ENCODE measurements around the gene VTA1.

VTA1 gene

DNA sequence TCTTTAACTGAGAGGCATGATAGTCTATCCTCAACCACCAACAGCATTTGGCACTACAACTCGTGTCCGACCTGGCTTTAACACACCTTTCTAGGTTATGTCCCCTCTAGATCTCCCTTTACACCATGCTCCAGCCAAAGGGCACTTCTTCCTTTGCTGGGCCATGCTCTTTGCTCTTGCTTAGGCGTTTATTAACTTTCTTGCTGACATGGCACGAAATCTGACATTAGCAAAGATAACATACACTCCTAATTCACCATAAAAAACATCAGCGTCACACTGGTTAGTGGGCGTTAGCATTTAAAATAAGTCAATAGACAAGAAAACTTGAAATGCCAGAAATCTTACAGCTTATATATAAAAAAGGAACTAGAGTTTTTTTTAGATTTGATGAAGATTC, 107.5 kb downstream of the VTA1 start:
- H3K27ac ChIP-seq, result no peak overlapping the region
- no peak for TF ChIP-seq ZFX (IDR thresholded peaks at IDR 0.05; ENCODE audit: borderline replicate concordance)
- TF ChIP-seq, protein P1, sequence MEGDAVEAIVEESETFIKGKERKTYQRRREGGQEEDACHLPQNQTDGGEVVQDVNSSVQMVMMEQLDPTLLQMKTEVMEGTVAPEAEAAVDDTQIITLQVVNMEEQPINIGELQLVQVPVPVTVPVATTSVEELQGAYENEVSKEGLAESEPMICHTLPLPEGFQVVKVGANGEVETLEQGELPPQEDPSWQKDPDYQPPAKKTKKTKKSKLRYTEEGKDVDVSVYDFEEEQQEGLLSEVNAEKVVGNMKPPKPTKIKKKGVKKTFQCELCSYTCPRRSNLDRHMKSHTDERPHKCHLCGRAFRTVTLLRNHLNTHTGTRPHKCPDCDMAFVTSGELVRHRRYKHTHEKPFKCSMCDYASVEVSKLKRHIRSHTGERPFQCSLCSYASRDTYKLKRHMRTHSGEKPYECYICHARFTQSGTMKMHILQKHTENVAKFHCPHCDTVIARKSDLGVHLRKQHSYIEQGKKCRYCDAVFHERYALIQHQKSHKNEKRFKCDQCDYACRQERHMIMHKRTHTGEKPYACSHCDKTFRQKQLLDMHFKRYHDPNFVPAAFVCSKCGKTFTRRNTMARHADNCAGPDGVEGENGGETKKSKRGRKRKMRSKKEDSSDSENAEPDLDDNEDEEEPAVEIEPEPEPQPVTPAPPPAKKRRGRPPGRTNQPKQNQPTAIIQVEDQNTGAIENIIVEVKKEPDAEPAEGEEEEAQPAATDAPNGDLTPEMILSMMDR (IDR thresholded peaks at IDR 0.05), result no peak

DNA sequence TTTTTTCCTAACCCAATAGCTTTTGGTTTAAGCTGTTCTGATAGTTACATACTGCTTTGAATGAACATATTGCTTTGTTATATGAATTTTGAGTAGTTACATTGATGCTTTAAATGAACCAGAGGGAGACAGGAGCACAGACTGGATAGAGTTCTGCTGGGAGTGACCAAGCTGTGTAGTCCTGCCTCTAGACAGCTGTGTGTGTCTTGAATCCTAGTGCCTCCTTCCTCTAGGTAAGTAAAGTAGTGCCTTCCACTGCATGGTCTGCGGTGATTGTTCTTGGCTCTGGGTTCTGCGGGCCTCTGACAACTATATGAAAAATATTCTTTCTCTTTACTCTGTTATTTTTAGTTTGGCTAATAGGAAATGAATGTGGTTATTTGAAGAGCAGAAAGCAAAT, 108.7 kb downstream of the VTA1 start:
- H3K27ac ChIP-seq, result no peak overlapping the region
- TF ChIP-seq ZFX (IDR thresholded peaks at IDR 0.05; ENCODE audit: borderline replicate concordance), result no peak
- TF ChIP-seq, protein P1 (IDR thresholded peaks at IDR 0.05), result no peak

DNA sequence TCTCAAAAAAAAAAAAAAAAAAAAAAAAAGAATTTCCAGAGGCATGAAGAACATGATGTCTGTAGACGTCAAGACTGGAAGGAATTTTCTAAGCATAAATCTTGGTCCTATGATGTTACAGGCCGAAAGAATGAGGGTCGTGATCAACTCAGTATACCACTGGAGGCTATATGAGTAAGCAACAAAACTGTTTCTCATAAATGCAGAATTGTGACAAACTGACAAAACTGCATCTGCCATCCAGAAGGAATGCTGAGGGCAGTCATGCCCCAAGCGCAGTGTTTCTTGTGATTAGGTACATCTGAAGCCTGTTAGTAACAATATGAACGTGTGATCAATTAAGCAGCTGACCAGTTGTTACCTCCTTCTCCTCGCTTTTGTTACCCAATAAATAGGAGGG, 111.2 kb downstream of the VTA1 start:
- TF ChIP-seq, protein P1 (IDR thresholded peaks at IDR 0.05), result no peak
- no peak for TF ChIP-seq ZFX (IDR thresholded peaks at IDR 0.05; ENCODE audit: borderline replicate concordance)
- no peak overlapping the region for H3K27ac ChIP-seq

DNA sequence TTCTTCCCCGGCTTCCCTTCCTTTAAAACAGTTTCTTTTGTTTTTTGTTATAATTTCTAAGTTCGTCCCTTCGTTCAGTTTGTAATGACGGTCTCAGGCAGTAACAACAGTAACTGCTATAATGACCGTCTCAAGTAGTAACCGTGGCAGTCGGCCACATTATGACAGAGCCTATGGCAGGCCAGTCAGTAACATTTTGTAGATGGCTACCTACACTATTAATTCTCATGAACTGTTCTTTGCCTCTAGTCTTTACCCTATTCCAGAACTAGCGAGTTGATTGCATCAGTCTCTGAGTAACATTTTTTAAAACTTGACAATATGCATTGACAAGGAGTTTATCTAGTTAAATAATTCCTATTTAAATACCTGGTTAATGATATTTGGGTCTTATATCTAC, 111.7 kb downstream of the VTA1 start:
- TF ChIP-seq, protein P1 (IDR thresholded peaks at IDR 0.05), result no peak
- TF ChIP-seq ZFX (IDR thresholded peaks at IDR 0.05; ENCODE audit: borderline replicate concordance), result no peak
- no peak overlapping the region for H3K27ac ChIP-seq

DNA sequence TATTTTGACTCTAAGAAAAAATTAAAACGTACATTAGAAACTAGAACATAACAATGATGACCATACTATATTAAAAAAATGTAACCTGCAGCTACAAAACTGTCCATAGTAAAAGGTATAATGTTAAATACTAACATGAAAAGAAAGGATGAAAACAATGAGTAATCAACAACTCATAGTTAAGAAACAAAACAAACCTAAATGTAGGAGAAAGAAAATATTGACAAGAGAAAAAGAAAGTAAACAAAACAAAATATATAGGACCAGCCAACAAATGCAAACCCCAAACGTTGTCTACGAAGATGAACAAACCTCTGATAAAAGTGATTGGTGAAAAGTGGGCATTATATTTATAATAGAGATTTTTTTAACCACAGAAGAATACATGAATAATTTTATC, 113.7 kb downstream of the VTA1 start:
- TF ChIP-seq, protein P1 (IDR thresholded peaks at IDR 0.05), result no peak
- TF ChIP-seq ZFX (IDR thresholded peaks at IDR 0.05; ENCODE audit: borderline replicate concordance), result no peak
- H3K27ac ChIP-seq, result no peak overlapping the region

DNA sequence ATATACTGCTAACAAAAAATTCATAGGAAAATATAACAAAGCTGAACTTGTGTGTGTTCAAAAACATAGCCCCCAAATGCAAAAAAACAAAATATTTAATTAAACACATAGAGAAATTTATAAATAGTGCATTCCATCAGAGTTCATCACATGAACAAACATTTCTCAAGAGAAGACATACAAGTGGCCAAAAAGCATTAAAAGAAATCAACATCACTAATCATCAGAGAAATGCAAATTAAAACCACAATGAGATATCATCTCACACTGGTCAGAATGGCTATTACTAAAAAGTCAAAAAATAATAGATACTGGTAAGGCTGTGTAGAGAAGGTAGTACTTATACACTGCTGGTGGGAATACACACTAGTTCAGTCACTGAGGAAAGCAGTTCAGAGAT, 115.2 kb downstream of the VTA1 start:
- no peak overlapping the region for H3K27ac ChIP-seq
- TF ChIP-seq, protein P1 (IDR thresholded peaks at IDR 0.05), result no peak
- TF ChIP-seq ZFX (IDR thresholded peaks at IDR 0.05; ENCODE audit: borderline replicate concordance), result no peak

DNA sequence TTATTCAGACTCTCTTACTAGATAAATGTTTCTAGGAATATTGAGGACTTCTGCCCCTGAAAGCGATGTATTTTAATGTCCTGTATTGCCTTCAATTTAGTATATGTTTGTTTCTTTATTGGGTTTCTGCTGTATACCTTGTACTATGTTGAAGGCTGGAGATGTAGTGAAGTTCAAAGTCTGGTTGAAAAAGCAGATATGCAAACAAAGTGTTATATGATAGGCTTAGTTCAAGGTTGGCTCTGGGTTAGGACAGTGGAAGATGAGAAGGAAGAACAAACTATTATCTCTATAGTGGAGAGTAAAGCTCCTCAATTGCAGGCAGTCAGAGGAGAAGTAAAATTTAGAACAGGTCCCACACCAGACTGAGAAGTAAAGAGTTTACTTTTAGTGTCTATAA, 118.4 kb downstream of the VTA1 start:
- H3K27ac ChIP-seq, result no peak overlapping the region
- TF ChIP-seq ZFX (IDR thresholded peaks at IDR 0.05; ENCODE audit: borderline replicate concordance), result no peak
- TF ChIP-seq, protein P1 (IDR thresholded peaks at IDR 0.05), result no peak

All from 22Rv1 (cell line).